Panc1 (cell line): ENCODE data around the gene ERF.

Source experiments
- CTCF ChIP-seq: fragments of 450-650 bp; IDR thresholded peaks from 2 replicates; pipeline ENCODE4 v1.5.1; 2017; ENCODE audit warnings: mild to moderate bottlenecking
- POLR2AphosphoS5 ChIP-seq: IDR thresholded peaks from 2 replicates; pipeline ENCODE4 v1.6.1; 2012; ENCODE audit warnings: mild to moderate bottlenecking, low read depth, low read length, moderate library complexity
- TCF7L2 ChIP-seq: IDR thresholded peaks from 2 replicates; pipeline ENCODE4 v1.6.1; 2011; ENCODE audit warnings: mild to moderate bottlenecking, low read depth, low read length, inconsistent platforms
- TF ChIP-seq, protein P1 (sequence below), 2 experiments: IDR thresholded peaks; 2 replicates each; pipeline ENCODE4 v1.6.1; 2011 to 2012; ENCODE audit warnings: low read depth in 2 of 2, control low read depth in 1 of 2, low read length in 1 of 2, mild to moderate bottlenecking in 1 of 2, moderate library complexity in 1 of 2; ENCODE audit not compliant: insufficient read depth in 1 of 2

DNA sequence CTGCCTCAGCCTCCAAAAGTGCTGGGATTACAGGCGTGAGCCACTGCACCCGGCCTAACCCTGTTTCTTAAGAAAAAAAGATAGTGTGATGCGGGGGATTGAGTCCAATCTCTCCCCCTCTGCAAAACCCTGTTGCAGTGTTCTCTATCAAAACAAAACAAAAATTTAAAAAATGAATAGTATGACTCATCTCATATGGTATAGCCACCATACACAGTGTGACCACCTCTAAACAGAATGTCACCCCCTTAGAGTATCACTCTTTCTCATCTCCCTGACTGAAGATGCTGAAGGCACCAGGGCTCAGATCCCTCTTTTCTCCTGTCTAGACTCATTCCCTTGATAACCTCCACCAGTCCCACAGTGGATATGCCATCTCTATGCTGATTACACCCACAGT, 6.8 kb upstream of the ERF start:
- no peak for TF ChIP-seq POLR2AphosphoS5
- no peak for TF ChIP-seq CTCF
- TF ChIP-seq, protein P1, sequence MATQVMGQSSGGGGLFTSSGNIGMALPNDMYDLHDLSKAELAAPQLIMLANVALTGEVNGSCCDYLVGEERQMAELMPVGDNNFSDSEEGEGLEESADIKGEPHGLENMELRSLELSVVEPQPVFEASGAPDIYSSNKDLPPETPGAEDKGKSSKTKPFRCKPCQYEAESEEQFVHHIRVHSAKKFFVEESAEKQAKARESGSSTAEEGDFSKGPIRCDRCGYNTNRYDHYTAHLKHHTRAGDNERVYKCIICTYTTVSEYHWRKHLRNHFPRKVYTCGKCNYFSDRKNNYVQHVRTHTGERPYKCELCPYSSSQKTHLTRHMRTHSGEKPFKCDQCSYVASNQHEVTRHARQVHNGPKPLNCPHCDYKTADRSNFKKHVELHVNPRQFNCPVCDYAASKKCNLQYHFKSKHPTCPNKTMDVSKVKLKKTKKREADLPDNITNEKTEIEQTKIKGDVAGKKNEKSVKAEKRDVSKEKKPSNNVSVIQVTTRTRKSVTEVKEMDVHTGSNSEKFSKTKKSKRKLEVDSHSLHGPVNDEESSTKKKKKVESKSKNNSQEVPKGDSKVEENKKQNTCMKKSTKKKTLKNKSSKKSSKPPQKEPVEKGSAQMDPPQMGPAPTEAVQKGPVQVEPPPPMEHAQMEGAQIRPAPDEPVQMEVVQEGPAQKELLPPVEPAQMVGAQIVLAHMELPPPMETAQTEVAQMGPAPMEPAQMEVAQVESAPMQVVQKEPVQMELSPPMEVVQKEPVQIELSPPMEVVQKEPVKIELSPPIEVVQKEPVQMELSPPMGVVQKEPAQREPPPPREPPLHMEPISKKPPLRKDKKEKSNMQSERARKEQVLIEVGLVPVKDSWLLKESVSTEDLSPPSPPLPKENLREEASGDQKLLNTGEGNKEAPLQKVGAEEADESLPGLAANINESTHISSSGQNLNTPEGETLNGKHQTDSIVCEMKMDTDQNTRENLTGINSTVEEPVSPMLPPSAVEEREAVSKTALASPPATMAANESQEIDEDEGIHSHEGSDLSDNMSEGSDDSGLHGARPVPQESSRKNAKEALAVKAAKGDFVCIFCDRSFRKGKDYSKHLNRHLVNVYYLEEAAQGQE (IDR thresholded peaks at IDR 0.05; ENCODE audit: insufficient read depth in 1 of 2, low read depth in 2 of 2, low read length in 1 of 2), result no peak
- TF ChIP-seq TCF7L2, result no peak
